ENCODE measurements around the gene RBMXL2. TPM values are rescaled to one million over a fixed set of nuclear protein-coding genes. Genes with fewer than 3 reads are reported as not detected.

Gene RBMXL2
- total RNA-seq = under 1 TPM in 1 of 4 donors, not detected in 3; 0.15 TPM

DNA sequence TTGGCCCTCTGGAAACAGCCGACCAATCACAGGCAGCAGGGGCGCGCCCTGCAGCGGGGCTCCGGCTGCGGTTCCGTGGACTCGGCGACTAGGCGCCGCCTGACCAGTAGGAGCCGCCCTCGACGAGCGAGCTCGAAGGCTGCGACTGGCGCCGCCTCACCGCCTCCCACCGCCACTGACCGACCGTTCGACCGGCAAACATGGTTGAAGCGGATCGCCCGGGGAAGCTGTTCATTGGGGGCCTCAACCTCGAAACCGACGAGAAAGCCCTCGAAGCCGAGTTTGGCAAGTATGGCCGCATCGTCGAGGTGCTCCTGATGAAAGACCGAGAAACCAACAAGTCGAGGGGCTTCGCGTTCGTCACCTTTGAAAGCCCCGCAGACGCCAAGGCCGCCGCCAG, at the start of gene RBMXL2:
Gene RBMXL2, plus strand, starts transcription at position 78 of the 400 bp plus-strand sequence. Its CDS starts 123 bp downstream, at position 201.
- WGBS, 2 donors (ENCODE audit: low coverage in 1 of 2) = 87% methylated on average over 3 of the region's 45 CpGs; no CpG with 5 or more reads in 1 of the 2 donors
- Histone ChIP-seq H3K9me3 (peaks cover 0 to 10% (median 0%) of the 10 kb centered on the region in 3 donors), H3K27me3 (peaks cover 26% of the 10 kb centered on the region), H3K4me3 (no peak within 1 kb of the TSS), H3K36me3 (no peaks in the 10 kb centered on the region), H3K27ac (no peak within 1 kb of the TSS), H3K4me1 (no peaks in the 10 kb centered on the region)
- no peak for ATAC-seq
- TF ChIP-seq POLR2AphosphoS5 (IDR thresholded peaks at IDR 0.05) = no peak
- TF ChIP-seq, protein P1, sequence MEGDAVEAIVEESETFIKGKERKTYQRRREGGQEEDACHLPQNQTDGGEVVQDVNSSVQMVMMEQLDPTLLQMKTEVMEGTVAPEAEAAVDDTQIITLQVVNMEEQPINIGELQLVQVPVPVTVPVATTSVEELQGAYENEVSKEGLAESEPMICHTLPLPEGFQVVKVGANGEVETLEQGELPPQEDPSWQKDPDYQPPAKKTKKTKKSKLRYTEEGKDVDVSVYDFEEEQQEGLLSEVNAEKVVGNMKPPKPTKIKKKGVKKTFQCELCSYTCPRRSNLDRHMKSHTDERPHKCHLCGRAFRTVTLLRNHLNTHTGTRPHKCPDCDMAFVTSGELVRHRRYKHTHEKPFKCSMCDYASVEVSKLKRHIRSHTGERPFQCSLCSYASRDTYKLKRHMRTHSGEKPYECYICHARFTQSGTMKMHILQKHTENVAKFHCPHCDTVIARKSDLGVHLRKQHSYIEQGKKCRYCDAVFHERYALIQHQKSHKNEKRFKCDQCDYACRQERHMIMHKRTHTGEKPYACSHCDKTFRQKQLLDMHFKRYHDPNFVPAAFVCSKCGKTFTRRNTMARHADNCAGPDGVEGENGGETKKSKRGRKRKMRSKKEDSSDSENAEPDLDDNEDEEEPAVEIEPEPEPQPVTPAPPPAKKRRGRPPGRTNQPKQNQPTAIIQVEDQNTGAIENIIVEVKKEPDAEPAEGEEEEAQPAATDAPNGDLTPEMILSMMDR (IDR thresholded peaks at IDR 0.05) = no peak
- no peak for TF ChIP-seq POLR2A (IDR thresholded peaks at IDR 0.05)
- no peak for TF ChIP-seq EP300 (IDR thresholded peaks at IDR 0.05)

DNA sequence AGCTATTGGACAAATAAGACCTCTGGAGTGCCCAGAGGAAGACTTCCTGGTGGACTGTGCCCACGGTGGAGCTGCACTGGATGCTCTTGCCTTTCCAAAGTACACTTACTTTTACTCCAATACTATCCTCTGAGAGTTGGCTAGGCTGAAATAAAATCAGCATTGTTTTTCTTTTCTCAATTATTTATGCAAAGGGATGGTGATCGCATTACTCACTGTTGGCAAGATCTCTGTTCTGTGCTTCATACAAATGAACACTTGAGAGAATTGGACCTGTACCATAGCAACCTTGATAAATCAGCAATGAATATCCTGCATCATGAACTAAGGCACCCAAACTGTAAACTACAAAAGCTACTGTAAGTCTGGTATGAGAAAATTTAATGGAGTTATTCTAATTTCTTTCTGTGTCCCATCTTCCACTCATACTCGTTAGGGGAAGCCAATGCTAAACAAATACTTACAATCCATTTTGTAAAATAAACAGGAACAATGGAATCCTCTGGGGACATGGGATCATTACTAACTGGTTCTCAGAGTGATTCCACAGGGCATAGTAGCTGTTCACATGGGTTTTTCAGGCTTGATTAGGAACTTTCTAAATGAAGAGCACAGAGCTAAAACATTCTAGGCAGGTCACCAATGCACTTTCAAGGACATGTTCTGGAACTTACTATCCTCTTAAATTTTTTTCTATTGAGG, 42.2 kb upstream of the RBMXL2 start:
- no peaks in the 10 kb centered on the region for H3K27me3 ChIP-seq
- 32 to 38% methylated on average over 3 of the region's 3 CpGs for WGBS, 2 donors (ENCODE audit: low coverage in 1 of 2)
- no peak for ATAC-seq
- TF ChIP-seq POLR2AphosphoS5 (IDR thresholded peaks at IDR 0.05) = no peak
- H3K27ac ChIP-seq = no peak overlapping the region
- H3K4me1 ChIP-seq = peaks cover 0 to 3% (median 0%) of the 10 kb centered on the region in 3 donors
- H3K4me3 ChIP-seq = no peak overlapping the region
- H3K9me3 ChIP-seq = no peaks in the 10 kb centered on the region
- no peaks in the 10 kb centered on the region for H3K36me3 ChIP-seq

DNA sequence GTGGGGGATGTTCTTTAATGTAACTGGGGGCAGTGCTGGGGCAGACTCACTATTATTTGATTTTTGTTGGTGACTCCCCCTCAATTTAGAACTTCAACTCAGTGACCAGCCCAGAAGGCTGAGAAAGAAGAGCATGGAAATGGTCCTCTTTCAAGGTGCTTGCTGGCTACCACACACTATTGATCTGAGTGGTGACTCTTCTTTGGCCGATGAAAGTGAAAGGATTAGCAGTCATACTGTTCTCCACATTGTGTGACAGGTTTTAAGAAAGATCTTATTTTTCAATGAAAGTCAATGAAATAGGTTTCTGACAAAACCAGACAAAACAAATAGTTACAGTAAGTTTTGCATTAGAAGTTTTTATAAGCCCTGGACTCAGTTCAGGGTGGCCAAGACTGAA, 38.6 kb upstream of the RBMXL2 start:
- Histone ChIP-seq H3K36me3 (no peaks in the 10 kb centered on the region), H3K4me3 (no peak overlapping the region), H3K9me3 (no peaks in the 10 kb centered on the region), H3K27ac (no peak overlapping the region), H3K27me3 (no peaks in the 10 kb centered on the region), H3K4me1 (peaks cover 0 to 3% (median 0%) of the 10 kb centered on the region in 3 donors)
- WGBS, 2 donors (ENCODE audit: low coverage in 1 of 2) = 100% methylated on average over 1 of the region's 1 CpG; no CpG with 5 or more reads in 1 of the 2 donors
- TF ChIP-seq EP300 (IDR thresholded peaks at IDR 0.05) (no peak), POLR2AphosphoS5 (IDR thresholded peaks at IDR 0.05) (no peak), POLR2A (IDR thresholded peaks at IDR 0.05) (no peak)
- TF ChIP-seq, protein P1 (IDR thresholded peaks at IDR 0.05) = no peak
- ATAC-seq = no peak

DNA sequence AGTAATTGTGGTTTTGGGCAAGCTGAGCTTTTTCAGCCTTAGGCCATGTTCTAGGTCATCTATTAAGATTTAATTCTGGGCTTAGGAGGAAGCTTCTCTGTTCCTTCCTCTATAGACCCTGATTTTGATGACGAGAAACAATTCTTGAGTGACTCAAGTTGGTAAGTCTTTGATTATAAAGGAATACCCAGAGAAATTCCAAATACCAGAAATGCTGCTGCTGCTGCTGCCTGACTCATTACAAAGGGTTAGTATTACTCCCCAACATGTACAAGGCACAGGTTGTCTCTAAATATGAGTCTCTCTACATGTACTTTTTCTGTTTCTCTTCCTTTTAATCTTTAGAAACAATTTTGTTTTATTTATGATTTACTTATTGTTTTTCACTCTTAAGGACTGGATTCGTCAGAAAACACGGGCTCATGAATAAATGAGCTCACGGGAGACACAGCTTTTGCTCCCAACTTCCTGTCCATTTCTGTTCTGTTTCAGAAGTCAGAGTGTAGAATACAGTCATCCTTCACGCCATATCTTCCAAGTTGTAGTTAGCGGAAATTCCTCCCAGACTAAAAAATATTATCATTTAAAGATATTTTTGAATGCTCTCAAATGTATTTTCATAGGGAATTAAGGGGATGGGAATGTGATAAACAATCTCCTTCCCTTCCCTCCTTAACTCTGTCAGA, 31.8 kb upstream of the RBMXL2 start:
- TF ChIP-seq EP300 (IDR thresholded peaks at IDR 0.05) (no peak), POLR2AphosphoS5 (IDR thresholded peaks at IDR 0.05) (no peak), POLR2A (IDR thresholded peaks at IDR 0.05) (no peak)
- TF ChIP-seq, protein P1 (IDR thresholded peaks at IDR 0.05) = no peak
- no peaks in the 10 kb centered on the region for H3K27me3 ChIP-seq
- H3K4me1 ChIP-seq = no peaks in the 10 kb centered on the region
- no peak overlapping the region for H3K27ac ChIP-seq
- H3K9me3 ChIP-seq = no peaks in the 10 kb centered on the region
- no peaks in the 10 kb centered on the region for H3K36me3 ChIP-seq
- no peak for ATAC-seq
- H3K4me3 ChIP-seq = no peak overlapping the region
- WGBS, 2 donors (ENCODE audit: low coverage in 1 of 2) = 31 to 60% methylated on average over 6 of the region's 6 CpGs

DNA sequence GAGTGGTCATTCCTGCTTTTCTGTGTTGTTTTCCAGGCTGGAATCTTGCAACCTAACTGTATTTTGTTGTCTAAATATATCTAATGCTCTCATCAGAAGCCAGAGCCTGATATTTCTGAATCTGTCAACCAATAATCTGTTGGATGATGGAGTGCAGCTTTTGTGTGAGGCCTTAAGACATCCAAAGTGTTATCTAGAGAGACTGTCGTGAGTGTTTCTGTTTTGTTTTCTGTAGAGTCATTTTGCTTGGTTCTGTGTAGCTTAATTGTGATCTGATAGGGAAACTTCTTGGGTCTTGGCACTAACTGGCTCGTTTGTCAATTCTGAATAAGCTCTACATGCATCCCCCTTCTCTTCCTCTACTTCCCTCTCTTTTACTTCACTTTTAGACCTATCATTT, 31.2 kb upstream of the RBMXL2 start:
- Histone ChIP-seq H3K4me3 (no peak overlapping the region), H3K36me3 (no peaks in the 10 kb centered on the region), H3K4me1 (no peaks in the 10 kb centered on the region), H3K9me3 (no peaks in the 10 kb centered on the region), H3K27me3 (no peaks in the 10 kb centered on the region), H3K27ac (no peak overlapping the region)
- WGBS, 2 donors (ENCODE audit: low coverage in 1 of 2) = 33 to 35% methylated on average over 1 to 2 of the region's 2 CpGs
- ATAC-seq = no peak
- no peak for TF ChIP-seq POLR2AphosphoS5 (IDR thresholded peaks at IDR 0.05)
- no peak for TF ChIP-seq EP300 (IDR thresholded peaks at IDR 0.05)
- TF ChIP-seq, protein P1 (IDR thresholded peaks at IDR 0.05) = no peak
- no peak for TF ChIP-seq POLR2A (IDR thresholded peaks at IDR 0.05)

Data from gastroesophageal sphincter (tissue), 4 donors.